HG03354 (cell line): ENCODE results near the gene ELK1.
"Not testable (repeated sequence)": the region's sequence is repeated elsewhere in the genome, so short reads cannot be mapped to it uniquely, and the experiment has no call there.

ENCODE experiments used
- ATAC-seq: cut with Tn5 transposase; IDR thresholded peaks from one replicate; pipeline ENCODE4 v1.9.1; 2021; ENCODE audit warnings: mild to moderate bottlenecking; ENCODE audit not compliant: unreplicated experiment, poor library complexity, severe bottlenecking

ELK1 gene

GRCh38 chrX:47614618-47615017, 35.7 kb downstream of the ELK1 start:
- no peak for ATAC-seq

GRCh38 chrX:47613082-47613481, 37.3 kb downstream of the ELK1 start:
- ATAC-seq, result no peak

GRCh38 chrX:47612418-47612817, 37.9 kb downstream of the ELK1 start:
- ATAC-seq, result no peak

GRCh38 chrX:47611926-47612325, 38.4 kb downstream of the ELK1 start:
- no peak for ATAC-seq

- no peak for ATAC-seq
These were observed 38.9 kb downstream of the ELK1 start for GRCh38 chrX:47611489-47611888.

- no peak for ATAC-seq
These were observed 39.9 kb downstream of the ELK1 start for GRCh38 chrX:47610511-47610910.

- no peak for ATAC-seq
These were observed 42.1 kb downstream of the ELK1 start for GRCh38 chrX:47608130-47608810.

GRCh38 chrX:47607091-47607490, 43.3 kb downstream of the ELK1 start:
- ATAC-seq, result no peak

GRCh38 chrX:47605024-47605423, 45.3 kb downstream of the ELK1 start:
- no peak for ATAC-seq

GRCh38 chrX:47603125-47603524, 47.2 kb downstream of the ELK1 start:
- ATAC-seq, result not testable (repeated sequence)

GRCh38 chrX:47597222-47597621, 53.1 kb downstream of the ELK1 start:
- no peak for ATAC-seq

GRCh38 chrX:47596256-47596655, 54.1 kb downstream of the ELK1 start:
- ATAC-seq, result no peak

- no peak for ATAC-seq
These were observed 54.6 kb downstream of the ELK1 start for GRCh38 chrX:47595716-47596251.

- no peak for ATAC-seq
These were observed 56.8 kb downstream of the ELK1 start for GRCh38 chrX:47593522-47593921.

GRCh38 chrX:47590984-47591383, 59.4 kb downstream of the ELK1 start:
- no peak for ATAC-seq

- ATAC-seq, result no peak
These were observed 62.2 kb downstream of the ELK1 start for GRCh38 chrX:47587906-47588735.

GRCh38 chrX:47587091-47587891, 63.1 kb downstream of the ELK1 start:
- ATAC-seq, result no peak

GRCh38 chrX:47586043-47586787, 64.1 kb downstream of the ELK1 start:
- ATAC-seq, result no peak
